Measurements from ENCODE around the gene BUD23.

- TF ChIP-seq REST (IDR thresholded peaks at IDR 0.05; ENCODE audit: insufficient read depth in 1 of 2, low read depth in 2 of 2, low read length in 2 of 2) (no peak), POLR2AphosphoS5 (IDR thresholded peaks at IDR 0.05; ENCODE audit: low read depth, low read length) (no peak), SIN3A (IDR thresholded peaks at IDR 0.05; ENCODE audit: borderline replicate concordance, insufficient read depth, low read length) (no peak)
Measured at GRCh38 chr7:73682745-73683055, 697 bp upstream of the BUD23 start.

Data from PFSK-1 (cell line).